Pancreas (tissue), 10 donors: ENCODE measurements around the gene ADCY3. TPM values are rescaled to one million over a fixed set of nuclear protein-coding genes. Genes with fewer than 3 reads are reported as not detected.

ENCODE experiments used
- ATAC-seq, 4 donors: fragments of 200-7000 bp; cut with Tn5 transposase; one replicate each; pipeline versions ENCODE4 v1.8.0 to v1.9.1; 2020; ENCODE audit warnings: mild to moderate bottlenecking in 4 of 4, moderate library complexity in 4 of 4
- DNase-seq, 6 donors: peaks; one replicate each; pipeline ENCODE4 v3.0.0-alpha.2; 2020
- FAIRE-seq: peaks from 2 replicates; lab custom pipeline; 2012; peaks lifted over from hg19 to GRCh38; lab: Jason Lieb, UNC
- H3K27ac ChIP-seq, 4 donors: fragments of 200-600 bp; sonication (generic); 1 replicate in 3 of 4; 2 replicates in 1 of 4; pipeline versions ENCODE4 v1.5.0 to v1.8.0; 2020
- H3K27me3 ChIP-seq, 4 donors: fragments of 200-600 bp; one replicate each; pipeline ENCODE4 v1.8.0; 2021
- H3K36me3 ChIP-seq, 3 donors: fragments of 200-600 bp; sonication (generic) in 1 of 3; one replicate each; pipeline versions ENCODE4 v1.5.0 to v1.8.0; 2020 to 2021
- H3K4me1 ChIP-seq, 3 donors: fragments of 200-600 bp; one replicate each; pipeline ENCODE4 v1.8.0; 2021
- H3K4me3 ChIP-seq, 4 donors: fragments of 200-600 bp; sonication (generic) in 2 of 4; one replicate each; pipeline versions ENCODE4 v1.5.0 to v1.8.0; 2020 to 2021
- H3K9me3 ChIP-seq, 4 donors: fragments of 200-600 bp; one replicate each; pipeline ENCODE4 v1.8.0; 2021
- CTCF ChIP-seq, 4 donors: fragments of 200-600 bp; sonication (generic) in 3 of 4; IDR thresholded peaks; one replicate each; pipeline versions ENCODE4 v1.5.0 to v1.8.0; 2021; ENCODE audit warnings: antibody characterized with exemption in 4 of 4
- WGBS, 2 donors: extraction: QIAGEN DNeasy Blood & Tissue Kit; methylation state at CpG; one replicate each; pipeline ENCODE4 v1.1.7; 2013; 5-methylcytosine and 5-hydroxymethylcytosine counted together
- intact Hi-C, 3 donors: fragments of 100-400 bp; cut with DNase I; formaldehyde crosslinking; loops; one replicate each; pipeline versions ENCODE4 v1.11.1 to v1.14.2; 2022
- polyA plus RNA-seq, 2 donors: library from polyadenylated mRNA; stranded (reverse); fragments of 200-250 nt; gene quantifications; one replicate each; pipeline ENCODE4 v1.2.3, GENCODE V29; 2013
- total RNA-seq, 6 donors: library from RNA; stranded (reverse); fragmentation: NEBNext Ultra II Directional in 4 of 6; extraction: Animal tissue kit (Norgen Biotek cat#: 25700) in 4 of 6; gene quantifications; one replicate each; pipeline versions ENCODE4 v1.2.1 to v1.2.4, GENCODE V29; 2021 to 2023
- donor health status: healthy with polysubstance abuse.
- donor health status: DM: no; HTN: no; CAD: no; lungs with moderate emphysema.
- donor health status: DM: no; HTN: no; CAD: no.
- donor health status: control.
- donor health status: control.
- donor health status: Bipolar disorder and iron deficiency.
- donor health status: DM: yes; HTN: yes; CAD: no.
- donor health status: DM: no; HTN: no; CAD: no.
- donor health status: DM: no; HTN: no; CAD: no.
- donor health status: DM: yes; HTN: yes; CAD: no.

Gene ADCY3
- total and polyA plus RNA-seq, 8 donors: 4.7 to 29.4 (median 11.0) TPM

DNA sequence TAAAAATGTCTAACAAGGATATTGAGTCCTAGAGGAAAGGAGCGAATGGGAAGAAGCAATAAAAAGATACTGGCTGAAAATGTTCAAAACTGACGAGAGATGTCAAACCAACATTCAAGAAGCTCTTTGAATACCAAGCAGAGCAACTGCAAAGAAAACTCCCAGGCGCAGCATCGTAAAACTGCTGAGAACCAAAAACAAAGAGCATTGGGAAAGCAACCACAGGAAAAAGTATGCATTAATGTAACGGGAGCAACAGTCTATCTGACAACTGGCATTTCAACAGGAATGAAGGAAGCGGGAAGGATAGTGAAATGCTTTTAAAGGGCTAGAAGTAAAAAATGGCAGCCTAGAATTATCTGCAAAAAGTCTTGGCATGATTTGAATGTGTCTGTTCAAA, 53.1 kb downstream of the ADCY3 start:
- no peaks in the 10 kb centered on the region for H3K27me3 ChIP-seq
- no peaks in the 10 kb centered on the region for H3K36me3 ChIP-seq
- TF ChIP-seq CTCF (IDR thresholded peaks at IDR 0.05): no peak
- ATAC-seq: no peak
- 91 to 99% methylated on average over 6 of the region's 6 CpGs for WGBS, 2 donors
- no peaks in the 10 kb centered on the region for H3K9me3 ChIP-seq
- no peak for DNase-seq
- no peak overlapping the region for H3K4me3 ChIP-seq
- intact Hi-C loops: no loop called here
- FAIRE-seq: no peak
- H3K4me1 ChIP-seq: no peaks in the 10 kb centered on the region
- no peak overlapping the region for H3K27ac ChIP-seq

GRCh38 chr2:24863641-24864040, 56.4 kb downstream of the ADCY3 start:
- FAIRE-seq: no peak
- Histone ChIP-seq H3K27ac (no peak overlapping the region), H3K4me3 (no peak overlapping the region), H3K4me1 (no peaks in the 10 kb centered on the region), H3K36me3 (no peaks in the 10 kb centered on the region), H3K9me3 (no peaks in the 10 kb centered on the region), H3K27me3 (no peaks in the 10 kb centered on the region)
- no peak for ATAC-seq
- WGBS, 2 donors: 86 to 98% methylated on average over 3 of the region's 3 CpGs
- DNase-seq: no peak
- TF ChIP-seq CTCF (IDR thresholded peaks at IDR 0.05): no peak
- intact Hi-C loops: no loop called here

- DNase-seq (peak in 1 of 6 donors; percentile 10), FAIRE-seq (no peak), ATAC-seq (peak in 2 of 4 donors; percentile 33 to 34)
- Histone ChIP-seq H3K4me1 (no peaks in the 10 kb centered on the region), H3K27ac (no peak overlapping the region), H3K4me3 (no peak overlapping the region), H3K9me3 (no peaks in the 10 kb centered on the region), H3K27me3 (no peaks in the 10 kb centered on the region), H3K36me3 (no peaks in the 10 kb centered on the region)
- WGBS, 2 donors: 90 to 91% methylated on average over 11 of the region's 11 CpGs
- intact Hi-C loops: no loop called here
- TF ChIP-seq CTCF (IDR thresholded peaks at IDR 0.05): no peak
These were observed 58.5 kb downstream of the ADCY3 start for GRCh38 chr2:24861500-24861899.

- no peaks in the 10 kb centered on the region for H3K9me3 ChIP-seq
- peak in 1 of 6 donors; percentile 34 for DNase-seq
- no peak overlapping the region for H3K27ac ChIP-seq
- FAIRE-seq: no peak
- no peaks in the 10 kb centered on the region for H3K36me3 ChIP-seq
- no peak for ATAC-seq
- 91 to 92% methylated on average over 7 of the region's 7 CpGs for WGBS, 2 donors
- H3K4me1 ChIP-seq: no peaks in the 10 kb centered on the region
- H3K27me3 ChIP-seq: no peaks in the 10 kb centered on the region
- intact Hi-C loops: no loop called here
- no peak overlapping the region for H3K4me3 ChIP-seq
- TF ChIP-seq CTCF (IDR thresholded peaks at IDR 0.05): no peak
These were observed 59.4 kb downstream of the ADCY3 start for GRCh38 chr2:24860631-24861030.

DNA sequence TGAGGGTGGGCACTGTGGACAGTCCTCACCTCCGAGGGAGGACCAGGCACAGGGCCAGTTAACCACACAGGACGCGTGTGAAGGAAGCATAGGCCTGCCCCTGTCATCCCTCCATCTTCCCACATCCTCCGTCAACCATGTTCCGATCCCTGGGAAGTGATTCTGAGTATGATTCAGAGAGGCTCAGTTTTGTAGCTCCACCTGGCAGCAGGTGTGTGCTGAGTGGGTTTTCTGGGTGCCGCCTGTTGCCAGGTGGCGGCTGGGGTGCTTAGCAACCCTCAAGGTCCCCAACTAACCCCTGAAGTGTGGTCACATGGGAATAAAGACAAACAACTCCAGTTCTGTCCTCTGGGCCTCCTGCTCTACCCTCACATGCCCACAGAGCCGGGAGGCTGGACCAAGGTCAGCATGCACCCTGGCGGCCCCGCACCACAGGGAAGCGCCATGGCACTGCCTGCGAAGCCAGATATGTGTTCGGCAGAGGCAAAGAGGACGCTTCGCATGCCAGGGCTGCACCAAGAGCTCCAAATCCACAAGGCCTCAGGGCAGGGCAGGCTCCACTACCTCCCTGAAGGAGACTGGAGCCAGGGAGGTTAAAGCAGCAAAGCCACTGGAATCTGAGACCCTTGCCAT, 60.0 kb downstream of the ADCY3 start:
- DNase-seq: peak in 1 of 6 donors; percentile 48
- peak in 3 of 4 donors; percentile 11 to 62 (median 48) for ATAC-seq
- intact Hi-C loops: no loop called here
- Histone ChIP-seq H3K36me3 (no peaks in the 10 kb centered on the region), H3K27ac (no peak overlapping the region), H3K4me1 (no peaks in the 10 kb centered on the region), H3K9me3 (no peaks in the 10 kb centered on the region), H3K4me3 (no peak overlapping the region), H3K27me3 (no peaks in the 10 kb centered on the region)
- 81 to 89% methylated on average over 15 of the region's 15 CpGs for WGBS, 2 donors
- TF ChIP-seq CTCF (IDR thresholded peaks at IDR 0.05): no peak
- FAIRE-seq: no peak
